Stimulated activated CD4-positive, alpha-beta T cell treated with anti-CD3 and anti-CD28 coated beads, TNF-alpha, amount 100 ng/mL, for 24 hours (primary cell): ENCODE results near the gene METTL23.
"Not testable (repeated sequence)": the region's sequence is repeated elsewhere in the genome, so short reads cannot be mapped to it uniquely, and the experiment has no call there.

Source experiments
- DNase-seq, 3 experiments: peaks; one replicate each; pipeline ENCODE4 v3.0.0-alpha.2; 2020; ENCODE audit warnings: low read depth in 3 of 3

METTL23 gene

GRCh38 chr17:76734080-76734840, 7.6 kb downstream of the METTL23 start:
- DNase-seq: no peak

GRCh38 chr17:76735006-76735405, 8.4 kb downstream of the METTL23 start:
- no peak for DNase-seq

- DNase-seq: no peak
Measured at GRCh38 chr17:76735586-76736348, 9.1 kb downstream of the METTL23 start.

- peak in 2 of 3 experiments; percentile 43 to 63 for DNase-seq
Measured at GRCh38 chr17:76736349-76737081, 9.9 kb downstream of the METTL23 start.

GRCh38 chr17:76737082-76737675, 10.5 kb downstream of the METTL23 start, which contains the start of gene SRSF2:
TSS of gene SRSF2 (minus strand) at chr17:76737331. CDS start at chr17:76737160, 171 bp downstream.
- peak; percentile 95 to 99 (median 97) for DNase-seq

- DNase-seq: peak; percentile 80 to 91 (median 88)
Measured at GRCh38 chr17:76737676-76738467, 11.2 kb downstream of the METTL23 start, which contains the start of gene MFSD11. TSS of gene MFSD11 (plus strand) at chr17:76738119. CDS start at chr17:76738353, 234 bp downstream.

GRCh38 chr17:76738468-76738850, 11.8 kb downstream of the METTL23 start:
- no peak for DNase-seq

- DNase-seq: not testable (repeated sequence)
Measured at GRCh38 chr17:76739568-76740115, 13.0 kb downstream of the METTL23 start.

GRCh38 chr17:76740329-76741118, 13.9 kb downstream of the METTL23 start:
- DNase-seq: no peak

- no peak for DNase-seq
Measured at GRCh38 chr17:76742958-76743357, 16.3 kb downstream of the METTL23 start.

GRCh38 chr17:76744747-76745146, 18.1 kb downstream of the METTL23 start:
- no peak for DNase-seq

- DNase-seq: not testable (repeated sequence)
Measured at GRCh38 chr17:76745785-76746184, 19.1 kb downstream of the METTL23 start.

GRCh38 chr17:76747716-76748363, 21.2 kb downstream of the METTL23 start:
- no peak for DNase-seq

GRCh38 chr17:76748657-76749056, 22.0 kb downstream of the METTL23 start:
- no peak for DNase-seq

GRCh38 chr17:76751416-76751993, 24.9 kb downstream of the METTL23 start:
- DNase-seq: no peak

GRCh38 chr17:76752006-76752405, 25.4 kb downstream of the METTL23 start:
- no peak for DNase-seq

- DNase-seq: no peak
Measured at GRCh38 chr17:76753061-76753961, 26.7 kb downstream of the METTL23 start.

GRCh38 chr17:76755285-76755684, 28.6 kb downstream of the METTL23 start:
- no peak for DNase-seq
